ENCODE measurements around the gene ZFX.

ZFX gene

GRCh38 chrX:24243188-24243587 is 93.7 kb downstream of the ZFX start:
- no peak for DNase-seq

GRCh38 chrX:24243692-24244091 is 94.2 kb downstream of the ZFX start:
- DNase-seq: no peak

- no peak for DNase-seq
These were observed 95.7 kb downstream of the ZFX start for GRCh38 chrX:24245202-24245601.

- DNase-seq: no peak
These were observed 98.5 kb downstream of the ZFX start for GRCh38 chrX:24248042-24248441.

GRCh38 chrX:24253030-24253429 is 103.5 kb downstream of the ZFX start:
- no peak for DNase-seq

GRCh38 chrX:24253469-24253868 is 103.9 kb downstream of the ZFX start:
- DNase-seq: no peak

GRCh38 chrX:24257011-24257410 is 107.5 kb downstream of the ZFX start:
- DNase-seq: no peak

- peak; percentile 42 for DNase-seq
These were observed 110.2 kb downstream of the ZFX start for GRCh38 chrX:24259544-24260240.

GRCh38 chrX:24260842-24261550 is 111.5 kb downstream of the ZFX start:
- no peak for DNase-seq

GRCh38 chrX:24262309-24262708 is 112.8 kb downstream of the ZFX start:
- no peak for DNase-seq

- no peak for DNase-seq
These were observed 114.9 kb downstream of the ZFX start for GRCh38 chrX:24264383-24264782.
